HCT116 (cell line): ENCODE results near the gene KSR1.
"Not testable (repeated sequence)": the region's sequence is repeated elsewhere in the genome, so short reads cannot be mapped to it uniquely, and the experiment has no call there.

Source experiments
- CTCF ChIP-seq, 3 experiments: fragments of 200-600 bp in 1 of 3; sonication (generic) in 1 of 3; IDR thresholded peaks in 2 of 3; conservative IDR thresholded peaks in 1 of 3; 2 replicates each; pipeline ENCODE4 v1.5.1; 2012 to 2017; ENCODE audit warnings: low read depth in 2 of 3, low read length in 2 of 3, antibody characterized with exemption in 1 of 3, borderline replicate concordance in 1 of 3, control low read depth in 1 of 3, mild to moderate bottlenecking in 1 of 3, mixed read lengths in 1 of 3, mixed run types in 1 of 3, moderate library complexity in 1 of 3; ENCODE audit not compliant: insufficient read depth in 1 of 3
- EZH2 ChIP-seq: fragments of 200-600 bp; sonication (generic); IDR thresholded peaks from 2 replicates; pipeline ENCODE4 v1.6.1; 2017; ENCODE audit warnings: antibody characterized with exemption, mixed run types
- EZH2phosphoT487 ChIP-seq: fragments of 200-600 bp; IDR thresholded peaks from 2 replicates; pipeline ENCODE4 v1.6.1; 2018; ENCODE audit warnings: antibody characterized with exemption, borderline replicate concordance
- JUND ChIP-seq: IDR thresholded peaks from 2 replicates; pipeline ENCODE4 v1.6.1; 2012
- MAX ChIP-seq: IDR thresholded peaks from 2 replicates; pipeline ENCODE4 v1.6.1; 2012
- POLR2A ChIP-seq: IDR thresholded peaks from 2 replicates; pipeline ENCODE4 v1.7.0; 2011; ENCODE audit warnings: borderline replicate concordance; ENCODE audit not compliant: insufficient read depth, insufficient read length; ENCODE audit errors: extremely low read depth
- POLR2AphosphoS5 ChIP-seq: IDR thresholded peaks from 2 replicates; pipeline ENCODE4 v1.6.1; 2011; ENCODE audit warnings: mild to moderate bottlenecking, low read depth, low read length, moderate library complexity
- RAD21 ChIP-seq: IDR thresholded peaks from 2 replicates; pipeline ENCODE4 v1.6.1; 2012; ENCODE audit warnings: low read depth, mild to moderate bottlenecking
- SIN3A ChIP-seq: IDR thresholded peaks from 2 replicates; pipeline ENCODE4 v1.6.1; 2012; ENCODE audit warnings: low read depth
- YY1 ChIP-seq: IDR thresholded peaks from 2 replicates; pipeline ENCODE4 v1.6.1; 2011; ENCODE audit warnings: low read length, low read depth, moderate library complexity, mild to moderate bottlenecking; ENCODE audit not compliant: insufficient replicate concordance; ENCODE audit errors: extremely low read depth
- ZBTB33 ChIP-seq: IDR thresholded peaks from 2 replicates; pipeline ENCODE4 v1.6.1; 2011; ENCODE audit warnings: mild to moderate bottlenecking, low read length, moderate library complexity; ENCODE audit not compliant: insufficient replicate concordance; ENCODE audit errors: extremely low read depth
- ZNF274 ChIP-seq: fragments of 200-500 bp; sonication (Bioruptor generic); IDR thresholded peaks from 2 replicates; pipeline ENCODE4 v1.6.1; 2014; ENCODE audit warnings: mild to moderate bottlenecking, low read depth, low read length, inconsistent platforms
- TF ChIP-seq, protein P1 (sequence below): IDR thresholded peaks from 2 replicates; pipeline ENCODE4 v1.6.1; 2012

DNA sequence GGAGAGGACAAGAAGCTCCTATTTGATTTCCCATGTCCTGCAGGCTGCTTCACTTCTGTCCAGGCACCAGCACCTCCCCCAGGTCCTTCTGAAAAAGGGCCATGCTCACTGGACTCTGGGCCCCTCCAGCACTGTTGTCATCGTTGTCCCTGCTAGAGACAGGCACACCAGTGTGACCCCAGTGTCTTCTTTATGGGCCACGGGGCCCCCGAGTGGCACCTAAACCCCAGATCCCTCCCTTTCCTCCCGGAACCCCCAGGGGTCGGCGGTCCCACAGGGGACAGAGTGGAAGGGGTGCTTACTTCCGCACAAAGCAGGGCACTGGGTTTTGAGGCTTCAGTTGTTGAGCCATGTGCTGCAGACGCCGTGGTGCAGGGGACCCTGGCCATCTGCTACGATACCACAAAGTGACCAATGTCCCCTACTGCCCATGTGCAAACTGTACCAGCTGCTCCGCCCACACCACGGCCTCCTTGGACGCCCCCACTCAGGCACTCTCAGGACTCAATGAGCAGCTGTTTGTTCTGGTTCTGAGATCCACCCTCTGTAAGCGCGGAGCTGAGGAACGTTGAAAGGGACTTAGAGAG is 199.4 kb downstream of the KSR1 start:
- TF ChIP-seq, protein P1, sequence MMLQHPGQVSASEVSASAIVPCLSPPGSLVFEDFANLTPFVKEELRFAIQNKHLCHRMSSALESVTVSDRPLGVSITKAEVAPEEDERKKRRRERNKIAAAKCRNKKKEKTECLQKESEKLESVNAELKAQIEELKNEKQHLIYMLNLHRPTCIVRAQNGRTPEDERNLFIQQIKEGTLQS: not testable (repeated sequence)
- not testable (repeated sequence) for TF ChIP-seq MAX; POLR2AphosphoS5; RAD21; EZH2; CTCF (IDR thresholded peaks at IDR 0.05 in 2 of 3, conservative IDR thresholded peaks at IDR 0.05 in 1 of 3; ENCODE audit: borderline replicate concordance in 1 of 3, insufficient read depth in 1 of 3, low read depth in 2 of 3, low read length in 2 of 3); POLR2A; YY1; ZNF274; SIN3A; JUND; EZH2phosphoT487; ZBTB33
